Lower leg skin (tissue), 3 donors: Measurements from ENCODE around the gene PRICKLE1.

ENCODE experiments used
- CTCF ChIP-seq, 3 donors: fragments of 450-650 bp; IDR thresholded peaks; one replicate each; pipeline ENCODE4 v1.5.1; 2016; ENCODE audit warnings: antibody characterized with exemption in 3 of 3, mild to moderate bottlenecking in 3 of 3, moderate library complexity in 2 of 3
- POLR2A ChIP-seq, 2 donors: fragments of 450-650 bp; IDR thresholded peaks; one replicate each; pipeline ENCODE4 v1.6.1; 2016 to 2017; ENCODE audit warnings: antibody characterized with exemption in 2 of 2, mild to moderate bottlenecking in 1 of 2, moderate library complexity in 1 of 2

- TF ChIP-seq CTCF (IDR thresholded peaks at IDR 0.05), result no peak
- TF ChIP-seq POLR2A (IDR thresholded peaks at IDR 0.05), result no peak
Observed at GRCh38 chr12:42410340-42410739, 179.2 kb downstream of the PRICKLE1 start.
